GOT3 (cell line): ENCODE results near the gene MYOG.

Source experiments
- DNase-seq: peaks from one replicate; lab custom pipeline; 2025; ENCODE audit warnings: mixed read lengths; lab: John Stamatoyannopoulos, UW

MYOG gene

GRCh38 chr1:203085528-203086406, at the start of gene MYOG:
MYOG (minus strand) TSS chr1:203086012; CDS start chr1:203085961, 51 bp downstream.
- no peak for DNase-seq

GRCh38 chr1:203133970-203134725, 48.3 kb upstream of the MYOG start:
- no peak for DNase-seq

GRCh38 chr1:203131548-203132200, 45.9 kb upstream of the MYOG start:
- DNase-seq, result no peak

GRCh38 chr1:203130358-203130985, 44.7 kb upstream of the MYOG start:
- no peak for DNase-seq

GRCh38 chr1:203129501-203130231, 43.9 kb upstream of the MYOG start:
- no peak for DNase-seq

- DNase-seq, result no peak
These were observed 43.1 kb upstream of the MYOG start for GRCh38 chr1:203128716-203129500.

- DNase-seq, result no peak
These were observed 42.6 kb upstream of the MYOG start for GRCh38 chr1:203128431-203128715.

GRCh38 chr1:203127666-203128430, 42.0 kb upstream of the MYOG start, which contains the start of gene ADORA1:
ADORA1 (plus strand) TSS chr1:203127726; CDS start chr1:203128842, 1,116 bp downstream.
- no peak for DNase-seq

GRCh38 chr1:203126866-203127665, 41.3 kb upstream of the MYOG start:
- DNase-seq, result no peak

- DNase-seq, result no peak
These were observed 40.5 kb upstream of the MYOG start for GRCh38 chr1:203126151-203126865.

- no peak for DNase-seq
These were observed 38.9 kb upstream of the MYOG start for GRCh38 chr1:203124546-203125317.

GRCh38 chr1:203124011-203124410, 38.2 kb upstream of the MYOG start:
- DNase-seq, result no peak

- no peak for DNase-seq
These were observed 36.3 kb upstream of the MYOG start for GRCh38 chr1:203122159-203122558.

- no peak for DNase-seq
These were observed 35.6 kb upstream of the MYOG start for GRCh38 chr1:203121186-203122015.

- DNase-seq, result no peak
These were observed 34.7 kb upstream of the MYOG start for GRCh38 chr1:203120325-203121153.
